Fibroblast of skin of left biceps (primary cell): ENCODE measurements around the gene URI1.
"Not testable (repeated sequence)": the region's sequence is repeated elsewhere in the genome, so short reads cannot be mapped to it uniquely, and the experiment has no call there.

ENCODE experiments used
- DNase-seq, 2 experiments: peaks; one replicate each; pipeline ENCODE4 v3.0.0-alpha.2; 2013; ENCODE audit warnings: low read depth in 2 of 2

The URI1 gene

DNA sequence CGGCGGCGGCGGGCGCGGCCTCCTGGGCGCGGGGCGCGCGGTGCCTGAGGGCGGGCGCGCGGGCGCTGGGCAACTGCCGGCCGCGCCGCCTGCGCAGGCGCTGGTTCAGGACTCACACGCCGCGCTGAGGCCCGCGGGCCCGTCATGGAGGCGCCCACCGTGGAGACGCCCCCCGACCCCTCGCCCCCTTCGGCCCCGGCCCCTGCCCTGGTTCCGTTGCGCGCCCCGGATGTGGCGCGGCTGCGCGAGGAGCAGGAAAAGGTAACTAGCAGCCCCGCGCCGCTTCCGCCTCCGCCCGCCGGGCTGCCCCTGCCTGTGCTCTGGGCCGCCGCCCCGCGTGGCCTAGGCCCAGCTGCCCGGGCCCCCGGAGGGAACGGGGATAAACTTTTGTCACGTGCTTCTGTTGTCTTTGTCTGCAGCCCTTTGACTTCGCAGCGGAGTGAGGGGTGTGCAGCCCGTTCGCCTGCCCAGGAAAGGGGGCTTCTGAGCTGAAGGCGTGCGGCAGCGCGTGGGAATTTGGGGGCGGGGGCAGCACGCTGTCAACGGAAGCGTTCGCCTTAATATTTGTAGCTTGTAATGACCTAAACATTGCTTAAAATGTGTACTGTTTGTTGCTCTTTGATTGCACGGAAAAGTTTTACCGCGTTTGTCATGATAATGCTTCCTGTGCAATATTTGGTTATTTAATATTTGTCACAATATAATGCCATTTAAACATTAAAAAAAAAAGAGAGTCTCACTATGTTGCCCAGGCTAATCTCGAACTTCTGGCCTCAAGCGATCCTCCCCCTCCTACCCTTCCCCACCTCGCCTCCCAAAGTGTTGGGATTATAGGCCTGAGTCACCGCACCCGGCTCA is 594 bp downstream of the URI1 start:
- DNase-seq, result no peak

DNA sequence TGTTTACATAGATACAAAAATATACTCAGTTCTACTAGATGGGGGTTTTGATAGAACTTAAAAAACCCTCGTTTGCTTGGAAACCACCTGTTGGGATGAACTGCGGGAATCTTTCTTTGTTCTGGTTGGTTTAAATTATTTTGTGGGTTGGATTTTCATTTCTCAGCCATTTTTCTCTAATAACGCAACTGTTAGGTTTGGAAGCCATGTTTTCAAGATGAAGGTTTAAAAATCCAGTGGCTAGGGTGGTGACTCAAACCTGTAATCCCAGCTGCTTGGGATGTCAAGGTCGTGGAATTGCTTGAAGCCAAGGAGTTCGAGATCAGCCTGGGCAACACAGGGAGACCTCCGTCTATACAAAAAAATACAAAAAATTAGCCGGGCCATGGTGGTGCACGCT is 1.6 kb downstream of the URI1 start:
- DNase-seq, result no peak

DNA sequence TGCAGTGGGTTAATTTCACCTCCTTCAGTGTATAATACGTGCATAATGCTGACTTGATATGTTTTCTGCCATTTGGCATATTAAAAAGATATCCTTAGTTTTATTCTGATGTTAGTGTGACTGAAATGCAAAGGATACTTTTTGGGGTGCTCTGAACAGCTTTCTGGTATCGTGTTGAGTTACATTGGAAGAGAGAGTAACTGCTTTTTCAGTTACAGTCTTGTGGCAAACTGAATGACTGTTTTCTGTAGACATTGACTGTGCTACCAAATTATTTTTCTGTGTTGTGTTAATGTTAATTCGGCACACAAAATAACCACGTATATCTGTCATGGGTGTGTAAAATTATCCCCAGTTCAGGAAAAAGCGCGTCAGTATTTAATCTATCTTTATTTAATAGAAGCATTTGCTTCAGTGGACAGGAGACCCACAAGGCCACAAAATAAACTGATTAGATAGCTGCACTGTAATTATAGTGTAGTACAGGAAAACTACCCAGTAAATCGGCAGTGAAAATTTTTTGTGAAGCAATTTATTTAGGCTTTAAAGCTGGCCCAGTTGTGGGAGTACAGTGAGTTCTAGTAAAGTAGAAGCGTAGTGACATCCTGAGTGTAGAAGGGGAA is 2.5 kb downstream of the URI1 start:
- DNase-seq, result no peak

DNA sequence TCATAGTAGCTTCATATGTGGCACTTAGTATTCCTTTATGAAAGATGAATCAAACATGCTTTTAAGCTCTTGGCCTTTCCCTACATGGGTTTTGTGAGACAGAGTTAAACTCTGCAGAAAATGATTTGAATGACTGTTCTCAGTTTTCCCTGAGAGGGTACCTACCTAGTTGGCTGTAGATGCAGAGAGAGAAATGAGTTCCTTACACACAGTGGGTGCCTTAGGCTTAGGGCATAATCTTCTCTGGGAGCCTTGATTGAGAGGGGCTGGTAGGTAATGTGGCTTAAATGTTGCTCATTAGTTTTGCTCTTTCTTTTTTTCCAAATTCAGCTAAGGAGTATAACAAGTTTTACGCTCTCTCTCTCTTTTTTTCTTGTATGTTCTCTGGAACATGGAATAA is 3.0 kb downstream of the URI1 start:
- no peak for DNase-seq

DNA sequence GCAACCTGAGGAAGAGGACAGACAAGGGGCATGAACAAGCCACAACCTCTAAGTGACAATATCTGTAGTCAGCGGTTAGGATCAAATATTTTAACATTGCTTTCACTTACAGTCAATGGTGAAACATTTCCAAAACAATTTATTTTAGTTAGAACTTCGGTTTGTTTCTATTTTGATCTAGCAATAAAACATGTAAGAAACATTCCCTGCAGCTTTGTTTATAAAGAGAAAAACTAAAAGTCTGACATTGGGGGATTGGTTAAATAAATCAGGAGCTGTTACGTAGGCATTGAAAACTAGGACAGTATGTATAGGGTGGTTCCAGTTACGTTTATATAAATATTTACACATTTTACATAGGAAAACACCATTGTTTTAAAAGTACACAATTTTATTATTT is 3.4 kb downstream of the URI1 start:
- no peak for DNase-seq

DNA sequence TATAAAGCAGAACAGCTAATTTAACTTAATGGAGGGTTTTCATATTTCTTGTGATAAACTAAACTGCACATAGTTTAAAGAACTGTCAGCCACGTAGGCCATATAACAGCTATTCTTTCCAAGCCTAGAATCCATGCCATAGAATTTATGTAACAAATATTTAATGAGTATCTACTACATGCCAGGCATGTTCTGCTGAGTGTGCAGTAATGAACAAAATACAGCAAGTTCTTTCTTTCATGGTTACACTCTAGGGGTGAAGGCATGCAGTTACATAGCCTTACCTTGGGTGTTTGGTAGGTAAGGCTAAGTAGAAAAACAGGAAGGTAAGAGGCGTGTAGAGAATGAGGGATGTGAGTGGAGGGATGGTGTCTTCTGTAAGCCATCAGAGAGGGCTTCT is 4.6 kb downstream of the URI1 start:
- no peak for DNase-seq

DNA sequence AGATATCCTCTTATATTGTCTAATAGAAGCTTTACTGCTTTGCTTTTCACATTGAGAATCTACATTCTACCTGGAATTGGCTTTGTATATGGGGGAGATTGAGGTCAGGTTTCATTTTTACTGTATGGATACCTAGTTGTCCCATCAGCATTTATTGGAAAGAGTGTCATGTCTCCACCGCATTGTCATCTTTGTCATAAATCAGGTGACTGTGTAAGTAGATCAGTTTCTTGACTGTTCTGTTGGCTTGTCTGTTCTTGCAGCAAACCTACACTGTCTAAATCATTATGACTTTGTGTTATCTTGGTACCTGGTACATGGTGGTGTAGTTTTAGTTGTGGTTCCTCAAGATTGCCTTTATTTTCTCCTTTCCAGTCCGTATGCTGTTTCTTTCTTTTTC is 5.8 kb downstream of the URI1 start:
- DNase-seq, result no peak

DNA sequence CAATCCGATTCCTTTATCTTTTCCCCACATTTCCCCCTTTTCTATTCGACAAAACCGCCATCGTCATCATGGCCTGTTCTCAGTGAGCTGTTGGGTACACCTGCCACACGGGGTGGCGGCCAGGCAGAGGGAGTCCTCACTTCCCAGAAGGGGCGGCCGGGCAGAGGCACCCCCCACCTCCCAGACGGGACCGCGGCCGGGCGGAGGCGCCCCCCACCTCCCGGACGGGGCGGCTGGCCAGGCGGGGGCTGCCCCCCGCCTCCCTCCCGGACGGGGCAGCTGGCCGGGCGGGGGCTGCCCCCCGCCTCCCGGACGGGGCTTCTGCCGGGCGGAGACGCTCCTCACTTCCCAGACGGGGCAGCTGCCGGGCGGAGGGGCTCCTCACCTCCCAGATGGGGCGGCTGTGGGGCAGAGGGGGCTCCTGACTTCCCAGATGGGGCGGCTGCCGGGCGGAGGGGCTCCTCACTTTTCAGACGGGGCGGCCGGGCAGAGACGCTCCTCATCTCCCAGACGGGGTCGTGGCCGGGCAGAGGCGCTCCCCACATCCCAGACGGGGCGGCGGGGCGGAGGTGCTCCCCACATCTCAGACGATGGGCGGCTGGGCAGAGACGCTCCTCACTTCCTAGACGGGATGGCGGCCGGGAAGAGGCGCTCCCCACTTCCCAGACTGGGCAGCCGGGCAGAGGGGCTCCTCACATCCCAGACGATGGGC is 6.9 kb downstream of the URI1 start:
- not testable (repeated sequence) for DNase-seq

DNA sequence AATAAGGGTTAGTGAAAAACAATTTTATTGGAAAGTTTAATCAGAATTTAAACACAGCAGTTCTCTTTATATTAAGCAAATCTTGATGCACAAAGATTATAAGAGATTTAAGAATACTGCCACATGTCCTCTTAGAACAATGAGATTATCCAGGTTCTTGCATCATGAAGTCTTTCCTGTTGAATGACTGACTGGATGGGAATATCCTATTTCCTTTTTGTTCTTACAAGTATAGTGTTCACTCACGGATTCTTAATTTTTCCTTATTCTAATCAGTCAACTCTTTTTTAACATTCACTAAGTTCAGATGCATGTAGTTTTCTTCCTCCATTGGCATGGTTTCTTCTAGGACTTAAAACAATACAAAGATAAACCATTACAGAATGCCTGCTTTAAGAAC is 10.1 kb downstream of the URI1 start:
- DNase-seq, result no peak

DNA sequence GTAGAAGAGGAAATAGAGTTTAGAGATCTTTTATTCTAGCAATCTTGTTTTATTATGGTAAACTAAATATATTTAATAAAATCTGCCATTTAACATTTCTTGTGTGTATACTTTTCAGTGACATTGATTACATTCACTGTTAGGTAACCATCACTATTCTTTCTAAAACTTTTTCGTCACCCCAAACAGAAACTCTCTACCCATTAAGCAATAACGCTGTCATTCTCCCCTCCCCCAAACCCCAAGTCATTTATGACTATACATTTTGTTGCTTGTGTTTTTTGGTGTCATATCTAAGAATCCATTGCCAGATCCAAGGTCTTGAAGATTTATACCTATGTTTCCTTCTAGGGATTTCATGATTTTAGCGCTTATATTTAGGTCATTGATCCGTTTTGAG is 10.6 kb downstream of the URI1 start:
- DNase-seq, result no peak

DNA sequence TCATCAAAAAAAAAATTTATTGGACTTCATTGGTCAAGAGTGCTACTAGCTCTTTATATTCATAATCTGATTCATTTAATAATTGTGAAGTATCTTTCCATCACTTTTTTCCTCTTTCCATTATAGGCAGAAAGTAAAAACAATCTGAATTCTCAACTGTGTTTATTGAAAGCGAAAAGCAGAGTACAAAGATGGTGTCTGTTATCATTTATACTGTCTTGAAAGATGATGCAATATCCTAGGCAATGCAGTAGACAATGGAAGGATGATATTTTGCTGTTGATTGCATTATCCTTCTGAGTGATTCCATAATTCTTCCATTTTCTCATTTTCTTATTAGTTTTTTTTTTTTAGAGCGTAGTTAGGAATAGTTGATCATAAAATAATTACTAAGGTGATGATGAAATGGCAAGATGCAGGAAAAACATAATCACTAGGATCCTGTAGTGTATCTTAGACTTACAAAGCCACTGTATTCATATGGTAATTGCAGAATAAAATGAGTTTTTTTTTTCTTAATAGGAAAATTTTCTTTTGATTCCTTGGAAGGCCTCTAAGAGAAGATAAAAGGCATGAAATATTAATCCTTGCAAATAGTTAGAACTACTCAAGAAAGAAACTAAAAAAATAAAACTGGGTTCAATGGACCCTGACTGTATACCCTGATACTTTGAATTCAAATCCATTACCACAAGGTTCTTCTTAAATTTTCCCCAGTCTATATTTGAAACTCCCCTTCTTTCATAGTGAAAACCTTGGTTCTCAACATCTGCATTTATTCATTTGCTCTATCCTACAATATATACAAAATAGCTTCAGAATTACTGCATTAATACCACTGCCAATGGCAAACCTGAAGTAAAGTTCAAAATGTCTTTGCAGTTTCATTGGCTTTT is 11.6 kb downstream of the URI1 start:
- DNase-seq, result no peak

DNA sequence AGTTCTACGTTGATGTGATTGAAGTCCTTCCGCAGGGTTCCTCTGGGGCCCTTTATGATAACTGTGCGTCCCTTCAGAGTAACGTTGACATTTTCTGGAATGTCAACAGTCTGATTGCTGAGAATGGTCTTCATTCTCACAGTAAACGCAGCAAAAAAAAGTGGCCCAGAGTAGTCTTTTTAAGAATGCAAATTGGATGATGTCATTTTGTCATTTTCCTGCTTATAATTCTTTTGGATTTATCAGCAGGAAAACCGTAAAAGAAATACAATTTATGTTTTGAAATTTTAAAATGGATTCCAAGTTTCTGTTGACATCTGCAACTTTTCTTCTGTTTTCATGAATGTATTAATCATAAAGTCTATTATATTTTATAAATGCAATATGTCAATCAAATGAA is 14.8 kb downstream of the URI1 start:
- DNase-seq, result no peak

DNA sequence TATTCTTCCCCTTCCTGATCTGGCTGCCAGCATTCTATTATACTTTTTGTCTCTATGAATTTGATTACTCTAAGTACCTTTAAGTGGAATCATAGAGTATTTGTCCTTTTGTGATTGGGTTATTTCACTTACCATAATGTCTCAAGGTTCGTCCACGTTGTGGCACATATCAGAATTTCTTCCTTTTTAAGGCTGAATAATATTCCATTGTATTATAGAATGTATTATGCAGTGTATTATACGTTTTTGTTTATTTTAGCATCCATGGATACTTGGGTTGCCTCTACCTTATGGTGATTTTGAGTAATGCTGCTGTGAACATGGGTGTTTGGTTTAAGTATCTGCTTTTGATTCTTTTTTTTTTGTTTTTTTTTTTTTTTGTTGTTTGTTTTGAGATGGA is 19.3 kb downstream of the URI1 start:
- no peak for DNase-seq

DNA sequence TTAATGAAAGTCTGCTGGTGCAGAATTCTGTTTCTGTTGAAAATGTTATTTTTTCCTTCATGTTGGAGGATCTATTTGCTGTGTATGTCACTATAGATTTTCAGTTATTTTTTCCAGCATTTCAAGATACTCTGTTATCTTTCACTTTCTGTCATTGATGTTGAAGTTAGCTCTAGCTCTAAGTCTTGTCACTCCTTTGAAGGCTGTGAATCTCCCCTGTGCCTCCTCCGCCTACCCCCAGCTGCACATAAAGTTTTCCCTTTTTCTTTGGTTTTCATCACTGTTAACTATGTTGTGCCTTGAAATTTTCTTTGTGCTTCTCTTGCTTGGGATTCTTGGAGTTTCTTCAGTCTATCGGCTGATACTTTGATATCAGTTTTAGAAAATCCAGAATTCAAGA is 20.8 kb downstream of the URI1 start:
- no peak for DNase-seq

DNA sequence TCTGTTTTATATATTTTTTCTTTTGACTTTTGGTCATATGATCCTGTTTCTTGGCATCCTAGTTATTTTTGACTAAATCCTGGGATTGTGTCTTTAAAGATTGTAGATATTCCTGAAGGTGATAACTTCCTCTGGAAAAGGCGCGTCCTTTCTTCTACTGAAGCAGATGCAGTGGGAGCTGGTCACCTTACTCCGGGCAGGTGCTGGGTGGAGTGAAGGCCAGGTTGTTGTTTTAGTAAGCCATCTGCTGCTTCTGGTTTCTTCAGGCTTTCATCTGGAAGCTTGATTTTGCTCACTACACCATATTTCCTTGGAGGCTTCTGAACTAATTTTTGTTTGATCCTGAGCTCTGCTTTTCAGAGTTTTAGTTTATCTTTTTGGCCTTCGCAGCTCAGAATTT is 21.5 kb downstream of the URI1 start:
- no peak for DNase-seq

DNA sequence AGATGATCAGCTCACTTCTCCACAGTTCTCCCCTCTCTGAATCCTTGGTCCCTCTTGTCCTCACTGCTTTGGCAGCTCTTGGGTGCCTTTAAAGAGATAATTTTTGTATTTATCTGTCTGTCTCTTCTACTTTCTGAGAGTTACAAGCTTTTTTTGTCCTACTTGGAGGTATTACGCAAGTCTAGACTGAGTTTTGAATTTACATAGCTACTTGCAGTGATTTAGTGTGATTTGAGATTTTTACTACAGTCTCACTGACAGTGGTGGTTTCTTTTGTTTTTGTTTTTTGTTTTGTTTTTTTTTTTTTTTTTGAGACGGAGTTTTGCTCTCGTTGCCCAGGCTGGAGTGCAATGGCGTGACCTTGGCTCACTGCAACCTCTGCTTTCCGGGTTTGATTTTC is 22.1 kb downstream of the URI1 start:
- no peak for DNase-seq

DNA sequence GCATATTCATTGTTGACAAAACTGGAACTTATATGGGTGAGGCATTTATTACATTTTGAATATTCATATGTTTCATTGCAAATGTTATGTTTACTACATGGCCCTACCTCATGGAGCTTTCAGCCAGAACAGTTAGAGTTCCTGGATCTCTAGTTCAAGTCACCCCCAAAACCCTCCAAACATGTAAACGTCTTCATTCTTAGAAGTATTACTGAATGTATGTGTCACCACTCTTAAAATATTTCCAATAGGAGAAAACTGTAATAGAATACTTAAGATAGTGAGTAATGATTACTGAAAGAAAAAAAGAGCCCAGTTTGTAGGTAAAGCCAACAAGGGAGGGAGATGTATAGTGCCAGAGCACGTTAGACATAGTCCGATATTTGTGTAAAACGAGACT is 23.5 kb downstream of the URI1 start:
- peak in 1 of 2 experiments; percentile 39 for DNase-seq

DNA sequence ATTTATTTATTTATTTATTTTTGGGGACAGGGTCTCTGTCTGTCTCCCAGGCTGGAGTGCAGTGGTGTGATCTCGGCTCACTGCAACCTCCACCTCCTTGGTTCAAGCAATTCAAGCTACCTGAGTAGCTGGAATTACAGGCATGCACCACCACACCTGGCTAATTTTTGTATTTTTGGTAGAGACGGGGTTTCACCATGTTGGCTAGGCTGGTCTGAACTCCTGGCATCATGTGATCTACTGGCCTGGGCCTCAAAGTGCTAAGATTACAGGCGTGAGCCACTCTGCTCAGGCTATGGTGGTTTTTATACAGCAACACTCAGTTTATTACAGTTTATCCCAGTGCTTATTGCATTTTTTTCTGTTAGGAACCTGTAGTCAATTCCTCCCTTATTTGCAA is 24.1 kb downstream of the URI1 start:
- DNase-seq, result not testable (repeated sequence)

DNA sequence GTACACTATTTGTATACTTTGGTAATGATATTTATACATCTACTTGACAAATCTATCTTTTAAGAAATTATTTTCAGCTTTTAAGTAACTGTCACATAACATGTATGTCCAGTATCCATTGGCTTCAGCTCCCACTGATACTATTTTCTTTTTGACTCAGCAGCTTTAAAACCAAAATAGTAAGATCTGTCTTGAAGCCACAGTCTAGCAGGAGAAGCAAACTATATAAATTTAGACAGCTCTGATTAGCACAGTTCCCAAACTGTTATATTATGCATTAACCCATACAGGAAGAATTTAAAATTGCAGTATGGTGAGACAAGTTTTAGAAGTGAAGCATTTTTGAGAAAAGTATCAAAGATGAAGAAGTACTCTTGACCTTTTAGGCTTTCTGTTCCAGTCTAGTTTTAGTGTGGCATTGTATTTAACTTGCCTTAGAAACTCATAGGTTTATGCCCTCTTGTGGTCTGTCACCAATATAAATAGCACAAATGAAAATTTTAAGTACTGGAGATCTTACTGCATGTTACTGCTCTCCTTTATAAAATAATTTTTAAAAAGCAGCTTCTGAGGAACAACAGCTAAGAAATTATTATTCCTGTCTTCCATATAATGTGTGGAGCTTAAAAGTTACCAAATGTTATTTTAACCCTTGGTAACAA is 24.7 kb downstream of the URI1 start:
- DNase-seq, result no peak

DNA sequence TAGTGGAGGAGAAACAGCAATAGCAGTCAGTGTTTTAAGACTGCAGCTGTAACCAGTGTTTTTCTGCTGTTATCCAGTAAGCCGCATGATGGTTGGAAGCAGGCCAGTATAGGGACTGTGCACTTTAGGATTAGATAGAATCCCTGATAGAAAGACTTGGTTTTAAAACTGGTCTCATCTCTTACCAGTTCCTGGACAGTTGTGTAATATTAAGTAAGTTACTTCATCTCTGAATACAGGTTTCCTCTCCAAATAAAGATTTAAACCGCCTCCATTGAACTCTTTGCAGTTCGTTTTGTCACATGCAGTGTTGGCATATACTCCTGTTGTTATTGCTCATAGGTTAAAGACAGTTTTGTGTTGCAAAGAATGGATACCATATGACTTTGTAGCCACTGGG is 25.6 kb downstream of the URI1 start:
- DNase-seq, result no peak

DNA sequence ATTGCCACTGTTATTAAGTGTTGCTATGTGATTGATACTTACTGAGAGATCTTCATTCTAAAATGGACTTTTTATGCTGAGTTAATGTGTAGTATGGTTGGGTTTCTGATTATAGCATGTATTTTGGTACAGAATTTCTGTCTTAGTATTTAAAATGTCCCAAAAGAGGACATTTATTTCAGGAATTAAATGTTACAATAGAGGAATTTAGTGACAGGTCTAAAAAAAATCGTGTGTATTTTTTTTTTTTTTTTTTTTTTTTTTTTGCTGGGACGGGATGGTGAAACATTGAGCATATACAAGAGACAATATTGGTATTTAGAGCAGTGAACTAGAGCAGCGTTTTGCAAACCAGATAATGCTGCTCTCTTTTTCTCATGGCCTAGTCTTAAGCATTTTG is 27.9 kb downstream of the URI1 start:
- DNase-seq, result no peak
